Fibroblast of pulmonary artery (primary cell): ENCODE measurements around the gene C14orf180.

Experiments used
- DNase-seq: peaks from one replicate; pipeline ENCODE4 v3.0.0-alpha.2; 2010; ENCODE audit warnings: low read depth
- H3K4me3 ChIP-seq: replicated peaks from 2 replicates; pipeline ENCODE4 v1.5.1; 2011; ENCODE audit warnings: low read depth, mild to moderate bottlenecking, control low read depth, low read length, moderate library complexity
- CTCF ChIP-seq: IDR thresholded peaks from 2 replicates; pipeline ENCODE4 v1.5.1; 2011; ENCODE audit warnings: mild to moderate bottlenecking, control low read depth, low read length, inconsistent platforms; ENCODE audit errors: missing control alignments

The C14orf180 gene

GRCh38 chr14:104547310-104547997, 32.1 kb upstream of the C14orf180 start:
- no peak for DNase-seq
- TF ChIP-seq CTCF, result no peak
- no peak overlapping the region for H3K4me3 ChIP-seq

DNA sequence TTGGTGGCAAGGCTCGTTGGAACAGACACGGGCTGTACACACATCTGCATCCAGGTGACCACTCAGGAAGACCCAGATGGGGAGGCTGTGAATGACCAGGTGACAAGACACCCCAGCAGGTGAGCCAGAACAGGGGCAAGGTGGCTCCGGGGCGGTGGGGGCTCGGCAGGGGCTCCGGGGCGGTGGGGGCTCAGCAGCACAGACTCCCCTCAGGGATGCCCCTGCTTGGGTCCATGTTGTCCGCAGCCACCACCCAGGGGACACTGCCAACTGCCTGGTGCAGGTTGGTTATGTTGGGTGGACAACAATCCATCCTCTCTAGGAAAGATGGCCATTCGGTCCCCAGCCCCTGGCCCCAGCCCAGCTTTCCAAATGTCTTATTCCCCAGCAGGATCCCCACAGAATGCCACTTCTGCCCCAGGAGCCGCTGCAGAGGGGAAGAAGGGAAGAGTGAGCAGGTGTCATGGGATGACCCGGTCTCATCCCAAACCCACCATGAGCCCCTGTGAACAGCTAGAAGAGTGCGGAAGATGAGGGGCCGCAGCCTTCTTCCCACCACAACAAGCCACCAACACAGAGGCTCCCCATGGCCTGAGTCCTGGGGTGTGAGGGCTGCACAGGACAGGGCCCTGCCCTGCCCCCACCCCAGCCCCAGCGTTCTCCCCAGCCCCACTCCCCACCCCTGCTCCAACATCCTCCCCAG, 31.4 kb upstream of the C14orf180 start:
- DNase-seq, result no peak
- TF ChIP-seq CTCF, result no peak
- no peak overlapping the region for H3K4me3 ChIP-seq

DNA sequence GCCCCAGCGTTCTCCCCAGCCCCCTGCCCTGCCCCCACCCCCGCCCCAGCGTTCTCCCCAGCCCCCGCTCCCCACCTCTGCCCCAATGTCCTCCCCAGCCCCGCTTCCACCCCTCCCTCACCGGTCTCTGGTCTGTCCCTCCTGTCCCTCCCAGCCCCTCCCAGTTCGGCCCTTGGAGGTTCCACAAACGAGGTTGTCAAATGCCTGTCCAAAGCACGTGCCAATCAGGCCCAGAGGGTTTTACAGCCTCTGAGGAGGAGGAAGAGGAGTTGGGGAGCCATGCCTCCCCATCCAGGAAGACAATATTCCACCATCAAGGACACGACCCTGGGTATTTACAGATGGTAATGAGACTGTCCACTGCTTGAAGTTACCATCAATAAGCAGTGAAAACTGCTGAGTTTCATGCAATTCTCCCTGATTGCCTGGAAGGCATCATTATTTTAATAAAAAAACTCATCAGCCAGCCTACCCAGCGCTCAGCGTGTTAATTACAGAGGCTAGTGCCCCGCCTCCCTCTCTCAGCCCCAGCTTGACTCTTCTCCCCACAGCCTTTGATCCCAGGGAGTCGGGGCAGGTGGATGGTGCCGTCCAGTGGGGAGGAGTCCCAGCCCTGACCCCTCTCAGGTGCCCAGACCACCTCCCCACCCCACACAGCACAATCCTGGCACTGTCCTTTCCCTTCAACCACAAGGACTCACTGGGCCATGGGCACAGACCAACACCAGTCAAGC, 30.6 kb upstream of the C14orf180 start:
- no peak for TF ChIP-seq CTCF
- DNase-seq, result no peak
- H3K4me3 ChIP-seq, result no peak overlapping the region

- no peak overlapping the region for H3K4me3 ChIP-seq
- no peak for TF ChIP-seq CTCF
- DNase-seq, result no peak
Observed at GRCh38 chr14:104549536-104550339, 29.8 kb upstream of the C14orf180 start.

- H3K4me3 ChIP-seq, result no peak overlapping the region
- TF ChIP-seq CTCF, result no peak
- no peak for DNase-seq
Observed at GRCh38 chr14:104550340-104550860, 29.2 kb upstream of the C14orf180 start.
